GM21737 (cell line): ENCODE results near the gene SHMT1.

Source experiments
- ATAC-seq: cut with Tn5 transposase; IDR thresholded peaks from one replicate; pipeline ENCODE4 v1.9.1; 2021; ENCODE audit warnings: mild to moderate bottlenecking, moderate library complexity; ENCODE audit not compliant: unreplicated experiment

SHMT1 gene

GRCh38 chr17:18291718-18292540, 71.4 kb downstream of the SHMT1 start:
- ATAC-seq, result no peak

DNA sequence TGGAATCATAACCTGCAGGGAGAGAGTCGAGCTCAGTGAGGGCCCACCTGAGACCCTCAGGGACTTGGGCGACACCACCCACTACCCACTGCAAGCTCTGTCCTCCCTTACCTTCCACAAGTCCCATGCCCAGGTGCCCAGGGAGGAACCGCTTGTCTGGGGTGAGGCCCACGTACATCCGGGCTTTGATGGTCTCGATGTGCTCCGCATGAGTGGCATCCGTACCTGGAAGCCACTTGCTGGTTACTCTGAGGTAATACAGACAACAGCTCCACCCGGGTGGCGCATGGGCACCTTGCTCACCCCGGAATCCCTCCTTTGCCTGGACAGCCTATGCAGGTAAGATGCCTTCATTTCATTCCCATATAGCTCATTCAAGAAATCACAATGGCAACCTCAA, 78.1 kb downstream of the SHMT1 start:
- no peak for ATAC-seq

DNA sequence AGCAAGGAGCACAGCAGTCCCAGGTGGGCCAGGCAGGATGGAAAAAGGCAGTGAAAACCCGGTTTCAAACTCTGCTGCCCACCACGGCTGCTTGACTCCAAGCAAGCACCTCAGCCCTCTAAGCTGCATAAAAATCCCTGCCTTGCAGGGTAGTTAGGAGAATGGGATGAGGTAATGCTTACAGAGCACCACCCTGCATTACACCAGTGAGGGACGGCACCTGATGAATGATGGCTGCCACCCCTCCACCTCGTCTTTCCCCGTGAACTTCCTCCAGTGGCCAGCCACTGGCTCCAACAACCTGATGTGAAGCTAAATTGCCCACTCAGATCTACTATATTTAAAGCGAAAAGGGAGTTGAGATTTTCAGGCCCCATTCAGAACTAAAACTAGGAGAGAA, 81.6 kb downstream of the SHMT1 start:
- no peak for ATAC-seq

GRCh38 chr17:18280766-18281371, 82.5 kb downstream of the SHMT1 start:
- ATAC-seq, result no peak

- ATAC-seq, result no peak
Observed at GRCh38 chr17:18280249-18280648, 83.1 kb downstream of the SHMT1 start.

DNA sequence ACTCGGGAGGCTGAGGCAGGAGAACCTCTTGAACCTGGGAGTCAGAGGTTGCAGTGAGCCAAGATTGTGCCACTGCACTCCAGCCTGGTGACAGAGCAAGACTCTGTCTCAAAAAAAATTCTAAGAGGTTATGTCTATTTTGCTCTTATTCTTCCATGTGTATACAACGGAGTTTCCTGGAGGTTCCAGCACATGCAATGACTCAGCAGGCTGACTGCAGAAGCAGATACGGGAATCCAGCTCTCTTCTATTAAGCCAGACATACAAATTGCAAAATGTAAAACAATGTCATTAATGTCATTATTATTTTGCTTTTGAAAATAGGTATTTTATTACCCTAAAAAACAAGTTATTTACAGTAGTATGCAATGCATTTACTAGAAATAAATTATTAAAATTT, 84.5 kb downstream of the SHMT1 start:
- no peak for ATAC-seq
